Loucy (cell line): Measurements from ENCODE around the gene KDM4C.

Source experiments
- CTCF ChIP-seq: fragments of 200-600 bp; sonication (generic); conservative IDR thresholded peaks from 2 replicates; pipeline ENCODE4 v1.5.1; 2014; ENCODE audit warnings: mild to moderate bottlenecking, antibody characterized with exemption, low read length
- EZH2phosphoT487 ChIP-seq: fragments of 200-600 bp; IDR thresholded peaks from 2 replicates; pipeline ENCODE4 v1.6.1; 2018; ENCODE audit warnings: antibody characterized with exemption, mild to moderate bottlenecking, moderate library complexity, borderline replicate concordance

DNA sequence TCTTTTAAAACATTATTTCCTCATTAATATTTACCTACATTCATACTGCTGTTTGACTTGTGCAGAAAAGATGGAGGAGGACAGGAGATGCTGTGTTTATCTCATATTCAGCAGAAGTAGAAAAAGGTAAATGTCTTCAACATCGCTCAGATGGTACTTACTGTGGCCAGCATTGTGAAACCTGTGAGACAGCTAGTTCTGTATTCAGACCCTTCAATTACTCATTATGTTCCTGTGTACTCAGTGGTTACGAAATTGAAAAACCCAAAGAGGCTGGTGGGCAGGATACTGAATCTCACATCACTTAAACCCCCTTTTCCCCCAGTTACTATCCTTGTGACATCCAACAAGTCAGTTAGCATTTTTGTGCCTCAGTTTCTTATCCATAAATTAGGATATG is 216.0 kb downstream of the KDM4C start:
- TF ChIP-seq CTCF, result no peak
- no peak for TF ChIP-seq EZH2phosphoT487
